ENCODE data around the gene P2RY2. TPM values are rescaled to one million over a fixed set of nuclear protein-coding genes. Genes with fewer than 3 reads are reported as not detected.

Gene P2RY2
- total RNA-seq, 1 donor from 2014 or later: 18.3 TPM

- Histone ChIP-seq H3K4me3 (no peak overlapping the region), H3K27me3 (no peaks in the 10 kb centered on the region), H3K36me3 (no peaks in the 10 kb centered on the region), H3K4me1 (peaks cover 0 to 8% of the 10 kb centered on the region in 2 donors), H3K27ac (no peak overlapping the region), H3K9me3 (no peaks in the 10 kb centered on the region)
- no peak for TF ChIP-seq CTCF (IDR thresholded peaks at IDR 0.05)
- intact Hi-C loops (cut with DNase I): no loop called here
- DNase-seq (ENCODE audit: low spot score in 2 of 2): no peak
Measured at GRCh38 chr11:73284106-73284505, 66.0 kb downstream of the P2RY2 start.

DNA sequence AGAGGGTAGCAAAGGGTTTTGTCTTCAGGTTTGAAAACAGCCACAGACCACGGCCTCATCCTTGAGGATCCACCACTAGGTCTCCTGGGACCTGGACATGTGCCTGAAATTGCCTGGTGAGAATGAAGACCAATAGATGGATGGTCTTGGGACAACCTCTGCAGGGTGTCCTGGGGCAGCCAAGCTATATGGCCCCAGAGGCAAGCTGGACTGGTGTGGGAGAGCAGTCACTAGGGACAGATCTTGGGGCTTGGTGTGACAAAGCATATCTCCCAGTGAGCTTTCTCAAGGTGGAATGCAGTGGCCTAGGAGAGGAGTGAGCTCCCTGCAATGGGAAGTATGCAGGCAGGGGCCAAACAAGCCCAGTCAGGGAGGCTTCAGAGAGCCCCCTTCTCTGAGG is 67.6 kb downstream of the P2RY2 start:
- H3K27ac ChIP-seq: no peak overlapping the region
- peaks cover 0 to 15% of the 10 kb centered on the region in 2 donors for H3K4me1 ChIP-seq
- intact Hi-C loops (cut with DNase I): loop anchor here (5.0 kb wide), 2 partner anchors 453 to 558 kb away; no protein-coding TSS in a partner anchor
- no peak for DNase-seq (ENCODE audit: low spot score in 2 of 2)
- no peaks in the 10 kb centered on the region for H3K36me3 ChIP-seq
- no peaks in the 10 kb centered on the region for H3K27me3 ChIP-seq
- no peaks in the 10 kb centered on the region for H3K9me3 ChIP-seq
- TF ChIP-seq CTCF (IDR thresholded peaks at IDR 0.05): no peak
- no peak overlapping the region for H3K4me3 ChIP-seq

Other genes starting within 250 kb of the P2RY2 start
- 16.3 TPM for gene FCHSD2, start 76.0 kb upstream of the P2RY2 start, total RNA-seq
- gene P2RY6, start 54.1 kb downstream of the P2RY2 start, total RNA-seq: 8.8 TPM
- gene ARHGEF17, start 90.0 kb downstream of the P2RY2 start, total RNA-seq: 193 TPM
- 25.7 TPM for gene RELT, start 158.1 kb downstream of the P2RY2 start, total RNA-seq

All from ascending aorta (tissue), 2 donors.